Bronchial epithelial cell (primary cell): Measurements from ENCODE around the gene GUCY2C. TPM values are rescaled to one million over a fixed set of nuclear protein-coding genes. Genes with fewer than 3 reads are reported as not detected.

ENCODE experiments used
- DNase-seq: peaks from one replicate; pipeline ENCODE4 v3.0.0-alpha.2; 2010; ENCODE audit warnings: low read depth
- FAIRE-seq: peaks from 2 replicates; lab custom pipeline; 2011; peaks lifted over from hg19 to GRCh38; lab: Jason Lieb, UNC
- H3K27me3 ChIP-seq: 2 replicates; pipeline ENCODE4 v1.5.1; 2011; ENCODE audit warnings: low read length; ENCODE audit not compliant: control insufficient read depth, insufficient read depth
- H3K36me3 ChIP-seq: 2 replicates; pipeline ENCODE4 v1.5.1; 2011; ENCODE audit warnings: low read length; ENCODE audit not compliant: control insufficient read depth, insufficient read depth
- H3K4me3 ChIP-seq: 2 replicates; pipeline ENCODE4 v1.5.1; 2011; ENCODE audit warnings: mild to moderate bottlenecking, low read depth, low read length, control low read depth
- CTCF ChIP-seq: IDR thresholded peaks from 2 replicates; pipeline ENCODE4 v1.5.1; 2011; ENCODE audit warnings: mild to moderate bottlenecking, moderate library complexity, low read length, control low read depth, inconsistent platforms; ENCODE audit not compliant: insufficient read depth, severe bottlenecking
- total RNA-seq: library from RNA; depleted of rRNA; stranded (reverse); fragments of >200 nt; gene quantifications from 2 replicates; pipeline ENCODE4 v1.2.1, GENCODE V29; 2014

GUCY2C gene
- total RNA-seq, 1 donor from 2014 or later = not detected

GRCh38 chr12:14652483-14652882 lies 43.9 kb downstream of the GUCY2C start:
- Histone ChIP-seq H3K36me3 (no peaks in the 10 kb centered on the region), H3K4me3 (no peak overlapping the region), H3K27me3 (no peaks in the 10 kb centered on the region)
- DNase-seq (no peak), FAIRE-seq (no peak)
- TF ChIP-seq CTCF = no peak

- FAIRE-seq = no peak
- Histone ChIP-seq H3K27me3 (no peaks in the 10 kb centered on the region), H3K36me3 (no peaks in the 10 kb centered on the region), H3K4me3 (no peak overlapping the region)
- DNase-seq = no peak
- TF ChIP-seq CTCF = no peak
These were observed 45.0 kb downstream of the GUCY2C start for GRCh38 chr12:14651371-14651770.

- no peak overlapping the region for H3K4me3 ChIP-seq
- H3K36me3 ChIP-seq = no peaks in the 10 kb centered on the region
- FAIRE-seq = no peak
- H3K27me3 ChIP-seq = no peaks in the 10 kb centered on the region
- no peak for TF ChIP-seq CTCF
- DNase-seq = no peak
These were observed 45.6 kb downstream of the GUCY2C start for GRCh38 chr12:14650789-14651188.

- no peak for TF ChIP-seq CTCF
- FAIRE-seq (no peak), DNase-seq (no peak)
- H3K27me3 ChIP-seq = no peaks in the 10 kb centered on the region
- no peaks in the 10 kb centered on the region for H3K36me3 ChIP-seq
- H3K4me3 ChIP-seq = no peak overlapping the region
These were observed 49.2 kb downstream of the GUCY2C start for GRCh38 chr12:14647028-14647750.

GRCh38 chr12:14643251-14643650 lies 53.1 kb downstream of the GUCY2C start:
- Histone ChIP-seq H3K36me3 (no peaks in the 10 kb centered on the region), H3K4me3 (no peak overlapping the region), H3K27me3 (no peaks in the 10 kb centered on the region)
- DNase-seq = no peak
- no peak for TF ChIP-seq CTCF
- no peak for FAIRE-seq

GRCh38 chr12:14638066-14638465 lies 58.3 kb downstream of the GUCY2C start:
- Histone ChIP-seq H3K4me3 (no peak overlapping the region), H3K36me3 (no peaks in the 10 kb centered on the region), H3K27me3 (no peaks in the 10 kb centered on the region)
- FAIRE-seq = no peak
- DNase-seq = no peak
- no peak for TF ChIP-seq CTCF
